D341Med (cell line): ENCODE results near the gene UNC50.

Experiments used
- DNase-seq: peaks from one replicate; pipeline ENCODE4 v3.0.0; 2012; ENCODE audit warnings: low spot score

UNC50 gene

DNA sequence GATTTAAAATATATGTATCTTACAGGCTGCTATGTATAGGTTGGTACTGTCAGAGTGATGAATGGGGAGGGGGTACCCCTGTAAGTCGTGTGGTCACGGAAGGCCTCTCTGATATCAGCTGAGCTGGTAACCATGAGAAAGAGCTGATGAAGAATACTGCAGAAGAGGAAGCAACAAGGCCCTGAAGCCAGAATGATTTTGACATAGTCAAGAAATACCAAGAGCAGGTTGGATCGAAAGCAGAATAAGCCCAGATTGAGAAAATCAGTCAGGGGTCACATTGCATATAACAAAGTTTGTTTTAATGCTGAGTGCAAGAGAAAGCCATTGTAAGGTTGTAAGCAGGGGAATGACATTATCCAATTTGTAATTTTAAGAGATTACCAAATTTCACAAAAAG, 57.3 kb downstream of the UNC50 start:
- no peak for DNase-seq
